Sigmoid colon (tissue), 7 donors: ENCODE measurements around the gene LMBR1L. TPM values are rescaled to one million over a fixed set of nuclear protein-coding genes. Genes with fewer than 3 reads are reported as not detected.

ENCODE experiments used
- DNase-seq: peaks from one replicate; pipeline ENCODE4 v3.0.0-alpha.2; 2019
- H3K27ac ChIP-seq, 4 donors: fragments of 200-600 bp; sonication (generic); one replicate each; pipeline ENCODE4 v1.5.1; 2016 to 2019; ENCODE audit warnings: mild to moderate bottlenecking in 1 of 4
- H3K27me3 ChIP-seq, 3 donors: fragments of 200-600 bp; sonication (generic); one replicate each; pipeline ENCODE4 v1.5.1; 2019; ENCODE audit warnings: mild to moderate bottlenecking in 1 of 3
- H3K36me3 ChIP-seq, 4 donors: fragments of 200-600 bp; sonication (generic); one replicate each; pipeline ENCODE4 v1.5.1; 2016 to 2019
- H3K4me1 ChIP-seq, 4 donors: fragments of 200-600 bp; sonication (generic); one replicate each; pipeline ENCODE4 v1.5.1; 2017 to 2019
- H3K4me3 ChIP-seq, 4 donors: fragments of 200-600 bp; sonication (generic); one replicate each; pipeline ENCODE4 v1.5.1; 2017 to 2019; ENCODE audit warnings: mild to moderate bottlenecking in 2 of 4, moderate library complexity in 1 of 4
- H3K9me3 ChIP-seq, 4 donors: fragments of 200-600 bp in 3 of 4; sonication (generic) in 3 of 4; one replicate each; pipeline versions ENCODE4 v1.5.1 to v1.6.1; 2013 to 2019
- EP300 ChIP-seq, 4 donors: sonication (generic); formaldehyde crosslinking; IDR thresholded peaks; one replicate each; pipeline ENCODE4 v1.6.1; 2017; ENCODE audit warnings: antibody characterized with exemption in 4 of 4
- POLR2A ChIP-seq, 2 donors: fragments of 450-650 bp; IDR thresholded peaks; one replicate each; pipeline ENCODE4 v1.6.1; 2016; ENCODE audit warnings: antibody characterized with exemption in 2 of 2, mild to moderate bottlenecking in 2 of 2, moderate library complexity in 2 of 2
- POLR2AphosphoS5 ChIP-seq, 4 donors: sonication (generic); formaldehyde crosslinking; IDR thresholded peaks; one replicate each; pipeline ENCODE4 v1.6.1; 2017; ENCODE audit warnings: antibody characterized with exemption in 4 of 4
- WGBS, 2 donors: extraction: QIAGEN DNeasy Blood & Tissue Kit; methylation state at CpG; one replicate each; pipeline ENCODE4 v1.1.7; 2013; 5-methylcytosine and 5-hydroxymethylcytosine counted together
- intact Hi-C: fragments of 100-400 bp; cut with DNase I; formaldehyde crosslinking; loops from one replicate; pipeline ENCODE4 v1.15.1; 2023
- polyA plus RNA-seq, 3 donors: library from polyadenylated mRNA; stranded (reverse); fragments of 200-250 nt; gene quantifications; one replicate each; pipeline ENCODE4 v1.2.3, GENCODE V29; 2013
- total RNA-seq, 4 donors: library from RNA; depleted of rRNA; stranded (reverse); fragments of >200 nt; gene quantifications; one replicate each; pipeline ENCODE4 v1.1.0, GENCODE V29; 2016
- TF ChIP-seq, protein P1 (sequence below), 4 experiments: fragments of 450-650 bp in 3 of 4; fragments of 200-600 bp in 1 of 4; IDR thresholded peaks; one replicate each; pipeline ENCODE4 v1.5.1; 2016 to 2019; ENCODE audit warnings: antibody characterized with exemption in 4 of 4, mild to moderate bottlenecking in 3 of 4, moderate library complexity in 2 of 4
- donor health status: healthy with polysubstance abuse.
- donor health status: Bipolar disorder and iron deficiency.
- donor health status: healthy.

The LMBR1L gene
- total and polyA plus RNA-seq, 7 donors = 7.8 to 82.3 (median 39.0) TPM

DNA sequence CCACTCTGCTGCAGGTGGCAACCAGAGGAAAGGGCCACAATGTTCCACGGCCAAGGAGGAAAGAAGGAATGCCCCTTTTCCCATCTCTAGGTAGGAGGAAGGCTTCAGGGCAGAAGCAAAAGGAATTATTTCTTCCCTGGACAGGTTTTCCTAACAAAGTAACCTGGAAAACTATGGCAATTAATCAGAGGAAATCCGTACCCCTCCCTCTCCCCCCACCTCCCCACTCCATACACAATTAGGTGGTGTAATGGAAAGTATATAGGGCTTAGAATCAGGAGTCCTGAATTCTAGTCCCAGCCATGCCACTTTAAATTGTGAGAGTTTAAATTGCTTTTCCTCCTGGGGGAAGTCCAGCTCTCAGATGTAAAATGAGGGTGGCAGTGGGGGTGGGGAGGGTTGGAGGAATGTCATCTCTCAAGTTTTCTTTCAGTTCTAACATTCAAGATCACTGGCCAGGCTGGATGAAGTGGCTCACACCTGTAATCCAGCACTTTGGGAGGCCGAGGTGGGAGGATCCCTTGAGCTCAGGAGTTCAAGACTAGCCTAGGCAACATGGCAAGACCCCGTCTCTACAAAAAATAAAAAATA is 17.7 kb downstream of the LMBR1L start:
- WGBS, 2 donors = 28 to 61% methylated on average over 4 of the region's 4 CpGs
- Histone ChIP-seq H3K9me3 (no peaks in the 10 kb centered on the region), H3K27ac (peak overlapping the region in 1 of 4 donors; percentile 30), H3K27me3 (peaks cover 52 to 68% (median 61%) of the 10 kb centered on the region in 3 donors), H3K4me3 (no peak overlapping the region), H3K36me3 (peaks cover 0 to 22% (median 10%) of the 10 kb centered on the region in 4 donors), H3K4me1 (peaks cover 0 to 65% (median 53%) of the 10 kb centered on the region in 4 donors)
- intact Hi-C loops = no loop called here
- DNase-seq = no peak
- no peak for TF ChIP-seq EP300 (IDR thresholded peaks at IDR 0.05)
- TF ChIP-seq, protein P1, sequence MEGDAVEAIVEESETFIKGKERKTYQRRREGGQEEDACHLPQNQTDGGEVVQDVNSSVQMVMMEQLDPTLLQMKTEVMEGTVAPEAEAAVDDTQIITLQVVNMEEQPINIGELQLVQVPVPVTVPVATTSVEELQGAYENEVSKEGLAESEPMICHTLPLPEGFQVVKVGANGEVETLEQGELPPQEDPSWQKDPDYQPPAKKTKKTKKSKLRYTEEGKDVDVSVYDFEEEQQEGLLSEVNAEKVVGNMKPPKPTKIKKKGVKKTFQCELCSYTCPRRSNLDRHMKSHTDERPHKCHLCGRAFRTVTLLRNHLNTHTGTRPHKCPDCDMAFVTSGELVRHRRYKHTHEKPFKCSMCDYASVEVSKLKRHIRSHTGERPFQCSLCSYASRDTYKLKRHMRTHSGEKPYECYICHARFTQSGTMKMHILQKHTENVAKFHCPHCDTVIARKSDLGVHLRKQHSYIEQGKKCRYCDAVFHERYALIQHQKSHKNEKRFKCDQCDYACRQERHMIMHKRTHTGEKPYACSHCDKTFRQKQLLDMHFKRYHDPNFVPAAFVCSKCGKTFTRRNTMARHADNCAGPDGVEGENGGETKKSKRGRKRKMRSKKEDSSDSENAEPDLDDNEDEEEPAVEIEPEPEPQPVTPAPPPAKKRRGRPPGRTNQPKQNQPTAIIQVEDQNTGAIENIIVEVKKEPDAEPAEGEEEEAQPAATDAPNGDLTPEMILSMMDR (IDR thresholded peaks at IDR 0.05) = no peak
- TF ChIP-seq POLR2AphosphoS5 (IDR thresholded peaks at IDR 0.05) = no peak
- TF ChIP-seq POLR2A (IDR thresholded peaks at IDR 0.05) = no peak

DNA sequence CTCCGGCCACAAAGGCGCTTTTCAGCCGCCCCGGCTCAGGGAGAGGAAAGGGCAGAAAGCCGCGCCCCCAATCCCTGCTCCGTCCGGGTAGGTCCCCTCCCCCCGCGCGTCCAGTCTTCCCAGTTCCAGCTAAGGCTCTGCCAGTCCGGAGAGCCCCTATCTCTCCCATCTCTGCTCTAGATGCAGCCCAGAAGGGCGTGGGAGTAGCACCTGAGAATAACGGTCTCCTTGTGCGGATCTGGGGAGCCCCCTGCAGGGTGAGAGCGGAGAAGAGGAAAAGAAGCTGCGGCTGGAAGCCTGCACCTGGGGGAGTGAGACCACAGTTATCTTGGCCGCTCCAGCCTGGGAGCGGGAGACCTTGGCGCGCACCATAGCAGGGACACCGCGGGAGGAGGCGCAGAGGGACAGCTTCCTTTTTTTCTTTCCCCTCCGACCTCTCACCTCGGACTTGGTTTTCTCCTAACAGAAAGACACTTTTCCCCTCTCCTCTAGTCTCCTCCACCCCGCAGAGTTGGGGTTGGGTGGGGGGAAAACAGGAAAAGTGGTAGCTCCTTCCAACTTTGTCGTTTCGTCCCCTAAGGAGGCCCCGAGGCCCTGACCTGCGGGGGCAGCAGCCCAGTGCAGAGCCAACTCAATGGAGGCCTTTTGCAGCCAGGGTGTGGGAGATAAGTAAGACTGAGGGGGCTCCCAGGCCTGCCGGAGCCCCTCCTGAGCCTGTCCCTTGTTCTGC is 18.4 kb downstream of the LMBR1L start:
- Histone ChIP-seq H3K4me3 (peak overlapping the region in 3 of 4 donors; percentile 17 to 28 (median 25)), H3K27me3 (peaks cover 52 to 68% (median 61%) of the 10 kb centered on the region in 3 donors), H3K4me1 (peaks cover 0 to 66% (median 54%) of the 10 kb centered on the region in 4 donors), H3K36me3 (peaks cover 0 to 16% (median 4%) of the 10 kb centered on the region in 4 donors), H3K27ac (peak overlapping the region in 2 of 4 donors; percentile 30 to 32), H3K9me3 (no peaks in the 10 kb centered on the region)
- DNase-seq = no peak
- WGBS, 2 donors = 4 to 5% methylated on average over 32 of the region's 32 CpGs
- intact Hi-C loops = no loop called here
- TF ChIP-seq EP300 (IDR thresholded peaks at IDR 0.05) (no peak), POLR2AphosphoS5 (IDR thresholded peaks at IDR 0.05) (no peak)
- TF ChIP-seq, protein P1 (IDR thresholded peaks at IDR 0.05) = peak in 2 of 4 experiments; percentile 12 to 21

DNA sequence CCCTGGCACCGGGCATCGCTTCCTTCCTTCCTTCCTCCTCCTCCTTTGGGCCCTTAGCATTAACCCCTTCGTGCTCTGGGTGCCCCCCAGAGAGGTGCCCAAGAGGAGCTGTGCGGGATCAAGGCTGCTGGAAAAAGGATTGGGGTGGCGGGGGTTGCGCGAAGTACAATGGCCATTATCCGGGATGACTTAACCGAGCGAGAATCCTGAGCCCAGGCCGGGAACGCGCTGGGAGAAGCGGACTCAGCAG is 18.9 kb downstream of the LMBR1L start:
- peaks cover 0 to 11% (median under 1%) of the 10 kb centered on the region in 4 donors for H3K36me3 ChIP-seq
- 4 to 6% methylated on average over 14 of the region's 14 CpGs for WGBS, 2 donors
- peak overlapping the region in 3 of 4 donors; percentile 17 to 28 (median 25) for H3K4me3 ChIP-seq
- H3K27me3 ChIP-seq = peaks cover 52 to 68% (median 61%) of the 10 kb centered on the region in 3 donors
- TF ChIP-seq POLR2AphosphoS5 (IDR thresholded peaks at IDR 0.05) (no peak), EP300 (IDR thresholded peaks at IDR 0.05) (no peak), POLR2A (IDR thresholded peaks at IDR 0.05) (no peak)
- TF ChIP-seq, protein P1 (IDR thresholded peaks at IDR 0.05) = no peak
- intact Hi-C loops = no loop called here
- DNase-seq = no peak
- H3K4me1 ChIP-seq = peaks cover 0 to 66% (median 54%) of the 10 kb centered on the region in 4 donors
- no peaks in the 10 kb centered on the region for H3K9me3 ChIP-seq
- H3K27ac ChIP-seq = peak overlapping the region in 3 of 4 donors; percentile 12 to 32 (median 30)

DNA sequence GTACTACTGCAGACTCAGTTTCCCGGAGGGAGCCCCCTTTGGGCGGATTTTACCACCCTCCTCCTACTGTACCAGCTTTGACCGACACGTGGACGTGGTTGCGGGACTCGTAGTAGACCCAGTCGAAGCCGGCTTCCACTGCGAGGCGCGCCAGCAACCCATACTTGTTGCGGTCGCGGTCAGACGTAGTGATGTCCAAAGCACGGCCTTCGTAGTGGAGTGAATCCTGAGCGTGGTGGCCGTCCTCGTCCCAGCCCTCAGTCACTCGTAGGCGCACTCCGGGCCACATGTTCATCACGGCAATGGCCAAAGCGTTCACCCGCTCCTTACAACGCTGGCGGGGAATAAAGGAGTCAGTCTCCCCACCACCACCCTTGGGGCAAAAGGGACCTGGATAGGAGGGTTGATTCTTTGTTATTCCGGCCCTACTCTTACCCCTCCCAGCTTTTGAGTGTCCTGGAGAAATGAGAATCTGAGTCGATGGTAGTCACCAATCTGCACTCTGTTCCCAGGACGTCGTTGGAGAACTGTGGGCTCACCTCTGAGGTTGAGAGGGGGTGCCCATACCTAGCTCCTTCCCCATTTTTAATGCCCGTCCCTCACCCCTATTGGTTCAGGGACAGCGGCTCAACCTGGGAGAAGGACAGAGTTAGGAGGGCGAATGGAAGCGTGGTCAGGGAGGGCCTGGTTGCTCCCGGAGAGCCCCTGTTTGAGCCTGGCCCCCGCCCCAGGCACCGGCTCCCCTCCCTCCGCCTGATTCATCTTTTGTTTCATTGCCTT is 19.4 kb downstream of the LMBR1L start:
- Histone ChIP-seq H3K4me3 (peak overlapping the region in 3 of 4 donors; percentile 17 to 28 (median 25)), H3K9me3 (no peaks in the 10 kb centered on the region), H3K4me1 (peaks cover 0 to 66% (median 54%) of the 10 kb centered on the region in 4 donors), H3K27ac (peak overlapping the region in 3 of 4 donors; percentile 12 to 32 (median 30)), H3K36me3 (peaks cover 0 to 6% (median 0%) of the 10 kb centered on the region in 4 donors), H3K27me3 (peaks cover 52 to 68% (median 61%) of the 10 kb centered on the region in 3 donors)
- intact Hi-C loops = no loop called here
- DNase-seq = no peak
- TF ChIP-seq POLR2A (IDR thresholded peaks at IDR 0.05) = no peak
- TF ChIP-seq, protein P1 (IDR thresholded peaks at IDR 0.05) = no peak
- TF ChIP-seq EP300 (IDR thresholded peaks at IDR 0.05) = no peak
- TF ChIP-seq POLR2AphosphoS5 (IDR thresholded peaks at IDR 0.05) = no peak
- WGBS, 2 donors = 19 to 20% methylated on average over 41 of the region's 41 CpGs
